ENCODE results near the gene NFASC. TPM values are rescaled to one million over a fixed set of nuclear protein-coding genes. Genes with fewer than 3 reads are reported as not detected.

NFASC gene
- total RNA-seq, 1 donor from 2014 or later = 1.6 TPM

DNA sequence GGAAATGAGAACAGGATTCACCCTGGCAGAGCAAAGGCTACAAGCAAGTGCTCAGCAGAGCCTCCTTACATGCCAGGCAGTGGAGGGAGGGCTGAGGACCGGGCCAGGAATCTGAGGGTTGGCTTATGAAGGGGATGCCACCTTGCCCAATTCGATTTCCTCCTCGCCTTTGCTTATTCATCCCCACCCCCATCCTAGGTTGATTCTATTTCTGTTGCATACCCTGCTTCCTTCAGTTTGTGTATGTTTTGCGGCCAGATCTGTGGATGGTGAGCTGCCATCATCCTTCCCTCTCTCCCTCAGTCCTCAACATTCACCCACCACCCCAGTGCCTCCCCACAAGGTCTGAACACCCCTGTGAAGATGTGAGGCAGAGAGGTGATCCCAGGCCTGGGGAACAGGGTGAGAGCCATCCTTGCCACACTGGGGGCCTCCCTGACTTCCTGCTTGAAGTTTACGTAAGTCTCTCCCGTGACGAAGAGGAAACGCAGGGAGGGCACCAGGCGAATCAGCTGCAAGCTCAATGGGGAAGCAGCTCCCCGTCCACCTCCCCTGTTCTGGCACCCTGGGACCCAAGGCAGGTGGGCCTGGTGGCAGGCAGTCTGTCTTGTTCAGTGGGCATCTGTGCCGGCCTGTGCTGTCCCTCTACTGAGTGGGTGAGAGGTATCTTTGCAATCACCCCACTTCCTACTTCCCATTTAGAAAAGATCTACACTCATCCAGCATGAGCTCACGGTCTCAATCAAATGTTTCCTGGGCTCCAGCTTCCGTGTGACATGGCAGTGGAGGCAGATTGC lies 121.7 kb downstream of the NFASC start:
- H3K4me3 ChIP-seq (ENCODE audit: low read length in 3 of 3) = no peak overlapping the region
- peaks cover 0 to 16% (median 9%) of the 10 kb centered on the region in 3 donors for H3K27me3 ChIP-seq (ENCODE audit: control insufficient read depth in 3 of 3, insufficient read depth in 3 of 3, low read length in 3 of 3)
- no peaks in the 10 kb centered on the region for H3K9me3 ChIP-seq (ENCODE audit: control insufficient read depth in 3 of 3, low read length in 3 of 3)
- H3K4me1 ChIP-seq (ENCODE audit: control insufficient read depth in 3 of 3, insufficient read depth in 3 of 3, low read length in 3 of 3) = peaks cover 0 to 6% (median 0%) of the 10 kb centered on the region in 3 donors
- no peak overlapping the region for H3K27ac ChIP-seq (ENCODE audit: low read depth, low read length)
- no peak overlapping the region for H3K9ac ChIP-seq (ENCODE audit: low read depth in 1 of 3, low read length in 3 of 3)
- H3K36me3 ChIP-seq (ENCODE audit: control insufficient read depth in 3 of 3, insufficient read depth in 3 of 3, low read length in 3 of 3) = no peaks in the 10 kb centered on the region

DNA sequence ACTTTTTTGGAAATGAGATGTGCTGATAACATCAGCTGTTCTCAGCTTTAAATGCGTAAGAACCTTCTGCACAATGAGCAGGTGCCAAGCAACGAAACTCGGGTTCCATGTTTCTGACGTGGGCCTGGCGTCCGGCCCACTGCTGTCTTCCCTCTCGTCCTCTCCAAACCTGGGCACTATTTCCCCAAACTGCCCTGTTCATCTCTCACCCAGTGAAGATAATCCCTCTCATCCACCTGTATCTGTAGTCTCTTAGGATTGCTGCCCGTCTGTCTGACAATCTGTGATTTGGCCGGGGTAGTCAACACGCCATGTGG lies 122.3 kb downstream of the NFASC start:
- Histone ChIP-seq H3K9ac (ENCODE audit: low read depth in 1 of 3, low read length in 3 of 3) (no peak overlapping the region), H3K4me1 (ENCODE audit: control insufficient read depth in 3 of 3, insufficient read depth in 3 of 3, low read length in 3 of 3) (peaks cover 0 to 9% (median 0%) of the 10 kb centered on the region in 3 donors), H3K9me3 (ENCODE audit: control insufficient read depth in 3 of 3, low read length in 3 of 3) (no peaks in the 10 kb centered on the region), H3K27ac (ENCODE audit: low read depth, low read length) (no peak overlapping the region), H3K27me3 (ENCODE audit: control insufficient read depth in 3 of 3, insufficient read depth in 3 of 3, low read length in 3 of 3) (peaks cover 0 to 16% (median 9%) of the 10 kb centered on the region in 3 donors), H3K36me3 (ENCODE audit: control insufficient read depth in 3 of 3, insufficient read depth in 3 of 3, low read length in 3 of 3) (no peaks in the 10 kb centered on the region), H3K4me3 (ENCODE audit: low read length in 3 of 3) (no peak overlapping the region)

DNA sequence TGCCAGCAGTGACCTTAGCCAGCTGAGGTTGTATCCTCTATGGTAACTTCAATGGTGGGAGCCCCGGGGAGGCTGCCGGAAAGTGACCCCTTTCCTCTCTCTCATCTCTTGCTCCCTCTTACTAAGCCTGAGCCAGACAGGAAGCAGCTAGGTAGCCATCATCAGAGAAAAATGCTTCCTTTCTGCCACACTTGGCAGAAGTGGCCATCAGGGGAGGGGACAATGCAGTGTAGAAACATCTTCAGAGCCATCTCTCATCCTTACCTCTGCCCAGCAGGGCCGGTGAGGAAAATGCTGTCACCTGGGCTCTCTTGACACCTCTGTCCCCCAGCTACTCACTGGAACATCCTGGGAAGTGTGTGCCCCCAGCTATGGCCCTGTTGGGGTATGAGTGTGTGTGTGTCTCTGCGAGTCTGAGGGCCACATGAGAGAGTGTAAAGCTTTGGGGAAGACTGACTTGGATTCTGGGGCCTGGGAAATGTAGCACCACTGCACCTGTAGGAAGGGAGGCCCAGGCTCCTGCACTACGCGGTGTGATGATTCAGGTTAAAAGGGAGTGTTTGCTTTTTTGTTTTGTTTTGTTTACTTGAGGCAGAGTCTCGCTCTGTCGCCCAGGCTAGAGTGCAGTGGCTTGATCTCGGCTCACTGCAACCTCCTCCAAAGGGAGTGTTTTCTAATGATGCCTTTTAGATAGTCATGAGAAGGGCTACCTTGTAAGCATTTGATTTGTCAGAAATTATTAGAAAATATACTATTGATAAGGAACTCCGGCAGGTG lies 123.6 kb downstream of the NFASC start:
- no peaks in the 10 kb centered on the region for H3K36me3 ChIP-seq (ENCODE audit: control insufficient read depth in 3 of 3, insufficient read depth in 3 of 3, low read length in 3 of 3)
- no peak overlapping the region for H3K4me3 ChIP-seq (ENCODE audit: low read length in 3 of 3)
- no peaks in the 10 kb centered on the region for H3K9me3 ChIP-seq (ENCODE audit: control insufficient read depth in 3 of 3, low read length in 3 of 3)
- no peak overlapping the region for H3K27ac ChIP-seq (ENCODE audit: low read depth, low read length)
- H3K4me1 ChIP-seq (ENCODE audit: control insufficient read depth in 3 of 3, insufficient read depth in 3 of 3, low read length in 3 of 3) = peaks cover 0 to 9% (median 0%) of the 10 kb centered on the region in 3 donors
- peaks cover 0 to 16% (median 9%) of the 10 kb centered on the region in 3 donors for H3K27me3 ChIP-seq (ENCODE audit: control insufficient read depth in 3 of 3, insufficient read depth in 3 of 3, low read length in 3 of 3)
- no peak overlapping the region for H3K9ac ChIP-seq (ENCODE audit: low read depth in 1 of 3, low read length in 3 of 3)

GRCh38 chr1:204996981-204997380 lies 126.3 kb downstream of the NFASC start:
- Histone ChIP-seq H3K4me3 (ENCODE audit: low read length in 3 of 3) (no peak overlapping the region), H3K9ac (ENCODE audit: low read depth in 1 of 3, low read length in 3 of 3) (no peak overlapping the region), H3K4me1 (ENCODE audit: control insufficient read depth in 3 of 3, insufficient read depth in 3 of 3, low read length in 3 of 3) (peaks cover 0 to 9% (median 0%) of the 10 kb centered on the region in 3 donors), H3K36me3 (ENCODE audit: control insufficient read depth in 3 of 3, insufficient read depth in 3 of 3, low read length in 3 of 3) (no peaks in the 10 kb centered on the region), H3K27ac (ENCODE audit: low read depth, low read length) (no peak overlapping the region), H3K27me3 (ENCODE audit: control insufficient read depth in 3 of 3, insufficient read depth in 3 of 3, low read length in 3 of 3) (peaks cover 0 to 6% (median 6%) of the 10 kb centered on the region in 3 donors), H3K9me3 (ENCODE audit: control insufficient read depth in 3 of 3, low read length in 3 of 3) (no peaks in the 10 kb centered on the region)

DNA sequence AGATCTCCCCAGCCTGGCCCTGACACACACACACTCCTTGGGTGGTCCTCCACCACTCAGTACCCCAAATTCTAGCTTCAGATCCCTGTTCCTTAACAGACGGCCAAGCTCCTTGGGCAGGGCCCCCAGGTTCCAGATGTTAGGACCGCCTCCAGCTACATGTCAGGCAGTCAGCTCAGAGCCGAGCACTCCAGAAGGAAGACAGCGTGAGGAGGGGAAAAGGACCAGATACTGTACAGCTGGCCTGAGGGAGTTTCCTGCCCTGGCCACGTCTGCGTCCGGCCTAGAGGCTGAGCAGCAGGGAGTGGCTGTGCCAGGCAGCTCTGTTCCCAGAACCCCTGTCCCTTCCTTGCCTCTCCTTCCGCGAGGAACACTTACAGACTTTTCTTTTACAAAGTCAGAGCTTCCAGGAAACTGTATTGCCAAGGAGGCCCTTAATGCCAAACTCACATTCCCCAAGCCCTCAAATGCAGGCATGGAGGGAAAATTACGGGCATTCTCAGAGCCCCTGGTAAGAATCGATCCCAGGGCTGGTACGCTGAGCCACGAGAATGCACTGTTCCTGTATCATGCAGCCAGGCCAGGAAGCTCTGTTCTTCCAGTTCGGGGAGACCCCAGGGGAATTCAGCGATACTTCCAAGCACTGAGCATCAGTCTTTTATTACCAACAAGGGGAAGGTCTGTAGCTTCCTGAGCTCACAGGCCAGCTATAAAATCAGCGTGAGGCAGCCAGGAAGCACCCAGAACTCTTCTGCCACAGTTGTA lies 127.1 kb downstream of the NFASC start:
- Histone ChIP-seq H3K36me3 (ENCODE audit: control insufficient read depth in 3 of 3, insufficient read depth in 3 of 3, low read length in 3 of 3) (no peaks in the 10 kb centered on the region), H3K27ac (ENCODE audit: low read depth, low read length) (peak overlapping the region; percentile 19), H3K9ac (ENCODE audit: low read depth in 1 of 3, low read length in 3 of 3) (no peak overlapping the region), H3K9me3 (ENCODE audit: control insufficient read depth in 3 of 3, low read length in 3 of 3) (no peaks in the 10 kb centered on the region), H3K4me1 (ENCODE audit: control insufficient read depth in 3 of 3, insufficient read depth in 3 of 3, low read length in 3 of 3) (peaks cover 0 to 9% (median 0%) of the 10 kb centered on the region in 3 donors), H3K4me3 (ENCODE audit: low read length in 3 of 3) (no peak overlapping the region), H3K27me3 (ENCODE audit: control insufficient read depth in 3 of 3, insufficient read depth in 3 of 3, low read length in 3 of 3) (peaks cover 0 to 12% (median 6%) of the 10 kb centered on the region in 3 donors)

DNA sequence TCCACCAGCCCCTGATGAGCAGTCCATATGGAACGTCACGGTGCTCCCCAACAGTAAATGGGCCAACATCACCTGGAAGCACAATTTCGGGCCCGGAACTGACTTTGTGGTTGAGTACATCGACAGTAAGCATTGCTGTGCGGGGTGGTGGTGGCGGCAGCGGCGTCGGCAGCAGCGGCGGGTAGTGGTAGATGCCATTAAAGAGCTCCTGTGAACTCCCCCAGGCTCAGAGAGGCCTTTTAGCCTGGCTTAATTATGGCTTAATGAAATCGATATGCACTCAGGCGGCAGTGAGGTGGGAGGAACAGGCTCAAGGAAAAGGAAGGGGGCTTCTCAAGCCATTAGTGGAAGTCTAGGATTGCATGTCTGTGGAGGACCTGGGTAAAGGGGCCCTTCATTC lies 130.5 kb downstream of the NFASC start:
- Histone ChIP-seq H3K27ac (ENCODE audit: low read depth, low read length) (no peak overlapping the region), H3K9ac (ENCODE audit: low read depth in 1 of 3, low read length in 3 of 3) (no peak overlapping the region), H3K4me3 (ENCODE audit: low read length in 3 of 3) (no peak overlapping the region), H3K36me3 (ENCODE audit: control insufficient read depth in 3 of 3, insufficient read depth in 3 of 3, low read length in 3 of 3) (no peaks in the 10 kb centered on the region), H3K4me1 (ENCODE audit: control insufficient read depth in 3 of 3, insufficient read depth in 3 of 3, low read length in 3 of 3) (peaks cover 0 to 9% (median 0%) of the 10 kb centered on the region in 3 donors), H3K27me3 (ENCODE audit: control insufficient read depth in 3 of 3, insufficient read depth in 3 of 3, low read length in 3 of 3) (peaks cover 0 to 13% (median 3%) of the 10 kb centered on the region in 3 donors), H3K9me3 (ENCODE audit: control insufficient read depth in 3 of 3, low read length in 3 of 3) (no peaks in the 10 kb centered on the region)

GRCh38 chr1:205002705-205003104 lies 132.0 kb downstream of the NFASC start:
- Histone ChIP-seq H3K36me3 (ENCODE audit: control insufficient read depth in 3 of 3, insufficient read depth in 3 of 3, low read length in 3 of 3) (no peaks in the 10 kb centered on the region), H3K4me3 (ENCODE audit: low read length in 3 of 3) (no peak overlapping the region), H3K4me1 (ENCODE audit: control insufficient read depth in 3 of 3, insufficient read depth in 3 of 3, low read length in 3 of 3) (peaks cover 0 to under 1% (median 0%) of the 10 kb centered on the region in 3 donors), H3K27ac (ENCODE audit: low read depth, low read length) (no peak overlapping the region), H3K9ac (ENCODE audit: low read depth in 1 of 3, low read length in 3 of 3) (no peak overlapping the region), H3K9me3 (ENCODE audit: control insufficient read depth in 3 of 3, low read length in 3 of 3) (no peaks in the 10 kb centered on the region), H3K27me3 (ENCODE audit: control insufficient read depth in 3 of 3, insufficient read depth in 3 of 3, low read length in 3 of 3) (peaks cover 0 to 13% (median 8%) of the 10 kb centered on the region in 3 donors)

GRCh38 chr1:205003358-205004131 lies 132.9 kb downstream of the NFASC start:
- H3K4me1 ChIP-seq (ENCODE audit: control insufficient read depth in 3 of 3, insufficient read depth in 3 of 3, low read length in 3 of 3) = no peaks in the 10 kb centered on the region
- peaks cover 0 to 13% (median 8%) of the 10 kb centered on the region in 3 donors for H3K27me3 ChIP-seq (ENCODE audit: control insufficient read depth in 3 of 3, insufficient read depth in 3 of 3, low read length in 3 of 3)
- H3K4me3 ChIP-seq (ENCODE audit: low read length in 3 of 3) = no peak overlapping the region
- H3K36me3 ChIP-seq (ENCODE audit: control insufficient read depth in 3 of 3, insufficient read depth in 3 of 3, low read length in 3 of 3) = no peaks in the 10 kb centered on the region
- H3K27ac ChIP-seq (ENCODE audit: low read depth, low read length) = no peak overlapping the region
- no peaks in the 10 kb centered on the region for H3K9me3 ChIP-seq (ENCODE audit: control insufficient read depth in 3 of 3, low read length in 3 of 3)
- no peak overlapping the region for H3K9ac ChIP-seq (ENCODE audit: low read depth in 1 of 3, low read length in 3 of 3)

GRCh38 chr1:205004351-205004750 lies 133.7 kb downstream of the NFASC start:
- Histone ChIP-seq H3K9ac (ENCODE audit: low read depth in 1 of 3, low read length in 3 of 3) (no peak overlapping the region), H3K4me3 (ENCODE audit: low read length in 3 of 3) (no peak overlapping the region), H3K27me3 (ENCODE audit: control insufficient read depth in 3 of 3, insufficient read depth in 3 of 3, low read length in 3 of 3) (peaks cover 0 to 13% (median 8%) of the 10 kb centered on the region in 3 donors), H3K27ac (ENCODE audit: low read depth, low read length) (no peak overlapping the region), H3K4me1 (ENCODE audit: control insufficient read depth in 3 of 3, insufficient read depth in 3 of 3, low read length in 3 of 3) (no peaks in the 10 kb centered on the region), H3K9me3 (ENCODE audit: control insufficient read depth in 3 of 3, low read length in 3 of 3) (no peaks in the 10 kb centered on the region), H3K36me3 (ENCODE audit: control insufficient read depth in 3 of 3, insufficient read depth in 3 of 3, low read length in 3 of 3) (no peaks in the 10 kb centered on the region)

Measured in skeletal muscle tissue (tissue), 4 donors.